K562 (cell line): Measurements from ENCODE around the gene HNRNPA2B1.

Source experiments
- BRCA1 ChIP-seq, 2 experiments: fragments of 450-650 bp in 1 of 2; sonication (generic) in 1 of 2; formaldehyde crosslinking in 1 of 2; IDR thresholded peaks; 2 replicates each; pipeline versions ENCODE4 v1.5.0 to v1.6.1; 2017 to 2020; ENCODE audit warnings: mild to moderate bottlenecking in 1 of 2, missing genetic modification reagents in 1 of 2
- BRD4 ChIP-seq: fragments of 200-600 bp; sonication (generic); IDR thresholded peaks from 2 replicates; pipeline ENCODE4 v1.6.1; 2017; ENCODE audit warnings: inconsistent platforms
- DPF2 ChIP-seq: fragments of 450-650 bp; IDR thresholded peaks from 2 replicates; pipeline ENCODE4 v1.6.1; 2016
- ELF1 ChIP-seq: fragments of 200-800 bp; sonication (Bioruptor generic); IDR thresholded peaks from 2 replicates; pipeline ENCODE4 v1.6.1; 2016; ENCODE audit warnings: missing genetic modification characterization, missing compliant biosample characterization
- EZH2 ChIP-seq: IDR thresholded peaks from 2 replicates; pipeline ENCODE4 v1.6.1; 2012; ENCODE audit warnings: low read depth, mild to moderate bottlenecking, inconsistent platforms, low read length, borderline replicate concordance
- JUNB ChIP-seq: fragments of 450-650 bp; formaldehyde crosslinking; conservative IDR thresholded peaks from 2 replicates; pipeline ENCODE4 v1.4.0; 2020; ENCODE audit warnings: mild to moderate bottlenecking
- MXI1 ChIP-seq: IDR thresholded peaks from 2 replicates; pipeline ENCODE4 v1.6.1; 2011; ENCODE audit warnings: low read depth, mild to moderate bottlenecking, improper control_type of control experiment, low read length
- PRPF4 ChIP-seq: fragments of 200-400 bp; formaldehyde crosslinking; IDR thresholded peaks from one replicate; pipeline ENCODE4 v1.6.1; 2017; ENCODE audit warnings: low read length, low read depth, mild to moderate bottlenecking; ENCODE audit not compliant: insufficient read depth, poor library complexity, severe bottlenecking
- ZNF253 ChIP-seq: fragments of 250-450 bp; sonication (Bioruptor Pico); conservative IDR thresholded peaks from 2 replicates; pipeline ENCODE4 v1.6.1; 2021; ENCODE audit warnings: mild to moderate bottlenecking
- ZZZ3 ChIP-seq: fragments of 450-650 bp; IDR thresholded peaks from 2 replicates; pipeline ENCODE4 v1.6.1; 2016; ENCODE audit warnings: antibody characterized with exemption, mild to moderate bottlenecking, moderate library complexity
- TF ChIP-seq, protein P1 (sequence below), 3 experiments: IDR thresholded peaks in 2 of 3; conservative IDR thresholded peaks in 1 of 3; 2 replicates each; pipeline ENCODE4 v1.5.1; 2011 to 2012; ENCODE audit warnings: low read length in 3 of 3, mild to moderate bottlenecking in 3 of 3, control low read depth in 2 of 3, improper control_type of control experiment in 1 of 3, inconsistent platforms in 1 of 3, low read depth in 1 of 3, mixed read lengths in 1 of 3, moderate library complexity in 1 of 3; ENCODE audit not compliant: insufficient read depth in 2 of 3
- TF ChIP-seq, protein P2 (sequence below): fragments of 250-450 bp; sonication (Bioruptor Pico); IDR thresholded peaks from 2 replicates; pipeline ENCODE4 v1.5.0; 2021
- TF ChIP-seq, protein P3 (sequence below), 2 experiments: IDR thresholded peaks; 2 replicates each; pipeline ENCODE4 v1.6.1; 2011; ENCODE audit warnings: borderline replicate concordance in 1 of 2, control low read depth in 1 of 2, low read depth in 1 of 2, low read length in 1 of 2, mild to moderate bottlenecking in 1 of 2, mixed read lengths in 1 of 2, moderate library complexity in 1 of 2; ENCODE audit not compliant: insufficient read depth in 1 of 2, insufficient read length in 1 of 2, poor library complexity in 1 of 2, severe bottlenecking in 1 of 2; ENCODE audit errors: extremely low read depth in 1 of 2
- TF ChIP-seq, protein P4 (sequence below): sonication (generic); formaldehyde crosslinking; IDR thresholded peaks from 2 replicates; pipeline ENCODE4 v1.9.0; 2022; ENCODE audit warnings: mild to moderate bottlenecking, missing genetic modification reagents

DNA sequence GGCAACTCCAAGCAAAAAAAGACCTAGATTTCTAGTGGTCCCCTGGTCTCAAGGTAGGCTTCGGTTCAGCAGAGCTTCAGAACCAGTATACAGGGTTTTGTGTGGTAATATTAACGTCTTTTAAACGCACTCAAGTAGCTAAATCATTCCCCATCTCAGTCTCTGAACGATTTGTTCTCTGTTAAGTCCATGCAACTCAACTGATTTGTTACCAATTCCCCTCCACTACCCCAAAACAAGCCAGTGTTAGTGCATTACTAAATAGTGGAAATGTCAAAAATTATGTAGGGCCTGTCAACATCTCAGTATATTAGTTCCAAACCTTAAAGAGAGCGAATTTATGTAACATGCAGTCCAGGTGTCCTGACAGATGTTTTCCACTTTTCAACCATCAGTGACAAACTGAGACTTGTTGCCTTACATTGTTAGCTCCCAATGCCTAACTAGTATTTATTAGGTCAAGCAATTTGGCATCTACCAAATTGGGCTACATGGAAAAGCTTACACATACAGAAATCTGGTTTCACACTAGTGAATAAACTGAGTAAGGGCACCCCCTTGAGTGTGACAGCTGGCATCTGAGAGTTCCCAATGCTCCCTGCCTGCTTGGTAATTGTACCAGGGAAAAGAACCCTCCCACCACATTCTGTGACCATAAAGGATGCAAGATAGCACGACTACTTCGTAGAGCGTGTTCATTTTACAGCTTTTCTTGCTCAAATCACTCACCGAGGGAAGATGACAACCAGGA is 12.2 kb downstream of the HNRNPA2B1 start:
- TF ChIP-seq BRCA1 (IDR thresholded peaks at IDR 0.05) (no peak), BRCA1 (CRISPR knock-in tag; IDR thresholded peaks at IDR 0.05) (no peak), PRPF4 (no peak), ZZZ3 (no peak), MXI1 (0 out of 2 replicates have a peak, but pooled peaks have one; percentile 10), ZNF253 (CRISPR knock-in tag) (peak; percentile 12), JUNB (CRISPR knock-in tag) (no peak), ELF1 (tag) (no peak), DPF2 (no peak), BRD4 (no peak), EZH2 (no peak)
- TF ChIP-seq, protein P1, sequence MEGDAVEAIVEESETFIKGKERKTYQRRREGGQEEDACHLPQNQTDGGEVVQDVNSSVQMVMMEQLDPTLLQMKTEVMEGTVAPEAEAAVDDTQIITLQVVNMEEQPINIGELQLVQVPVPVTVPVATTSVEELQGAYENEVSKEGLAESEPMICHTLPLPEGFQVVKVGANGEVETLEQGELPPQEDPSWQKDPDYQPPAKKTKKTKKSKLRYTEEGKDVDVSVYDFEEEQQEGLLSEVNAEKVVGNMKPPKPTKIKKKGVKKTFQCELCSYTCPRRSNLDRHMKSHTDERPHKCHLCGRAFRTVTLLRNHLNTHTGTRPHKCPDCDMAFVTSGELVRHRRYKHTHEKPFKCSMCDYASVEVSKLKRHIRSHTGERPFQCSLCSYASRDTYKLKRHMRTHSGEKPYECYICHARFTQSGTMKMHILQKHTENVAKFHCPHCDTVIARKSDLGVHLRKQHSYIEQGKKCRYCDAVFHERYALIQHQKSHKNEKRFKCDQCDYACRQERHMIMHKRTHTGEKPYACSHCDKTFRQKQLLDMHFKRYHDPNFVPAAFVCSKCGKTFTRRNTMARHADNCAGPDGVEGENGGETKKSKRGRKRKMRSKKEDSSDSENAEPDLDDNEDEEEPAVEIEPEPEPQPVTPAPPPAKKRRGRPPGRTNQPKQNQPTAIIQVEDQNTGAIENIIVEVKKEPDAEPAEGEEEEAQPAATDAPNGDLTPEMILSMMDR (IDR thresholded peaks at IDR 0.05 in 2 of 3, conservative IDR thresholded peaks at IDR 0.05 in 1 of 3; ENCODE audit: insufficient read depth in 2 of 3, low read depth in 1 of 3, low read length in 3 of 3), result no peak; a peak in 1 of 6 replicates
- TF ChIP-seq, protein P2, sequence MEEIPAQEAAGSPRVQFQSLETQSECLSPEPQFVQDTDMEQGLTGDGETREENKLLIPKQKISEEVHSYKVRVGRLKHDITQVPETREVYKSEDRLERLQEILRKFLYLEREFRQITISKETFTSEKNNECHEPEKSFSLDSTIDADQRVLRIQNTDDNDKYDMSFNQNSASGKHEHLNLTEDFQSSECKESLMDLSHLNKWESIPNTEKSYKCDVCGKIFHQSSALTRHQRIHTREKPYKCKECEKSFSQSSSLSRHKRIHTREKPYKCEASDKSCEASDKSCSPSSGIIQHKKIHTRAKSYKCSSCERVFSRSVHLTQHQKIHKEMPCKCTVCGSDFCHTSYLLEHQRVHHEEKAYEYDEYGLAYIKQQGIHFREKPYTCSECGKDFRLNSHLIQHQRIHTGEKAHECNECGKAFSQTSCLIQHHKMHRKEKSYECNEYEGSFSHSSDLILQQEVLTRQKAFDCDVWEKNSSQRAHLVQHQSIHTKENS (CRISPR knock-in tag), result no peak; the same call in 1 of the 2 replicates
- TF ChIP-seq, protein P3, sequence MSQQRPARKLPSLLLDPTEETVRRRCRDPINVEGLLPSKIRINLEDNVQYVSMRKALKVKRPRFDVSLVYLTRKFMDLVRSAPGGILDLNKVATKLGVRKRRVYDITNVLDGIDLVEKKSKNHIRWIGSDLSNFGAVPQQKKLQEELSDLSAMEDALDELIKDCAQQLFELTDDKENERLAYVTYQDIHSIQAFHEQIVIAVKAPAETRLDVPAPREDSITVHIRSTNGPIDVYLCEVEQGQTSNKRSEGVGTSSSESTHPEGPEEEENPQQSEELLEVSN (IDR thresholded peaks at IDR 0.05; ENCODE audit: borderline replicate concordance in 1 of 2, extremely low read depth in 1 of 2, insufficient read depth in 1 of 2, insufficient read length in 1 of 2, low read depth in 1 of 2, low read length in 1 of 2, poor library complexity in 1 of 2, severe bottlenecking in 1 of 2), result no peak
- TF ChIP-seq, protein P4, sequence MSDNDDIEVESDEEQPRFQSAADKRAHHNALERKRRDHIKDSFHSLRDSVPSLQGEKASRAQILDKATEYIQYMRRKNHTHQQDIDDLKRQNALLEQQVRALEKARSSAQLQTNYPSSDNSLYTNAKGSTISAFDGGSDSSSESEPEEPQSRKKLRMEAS (CRISPR knock-in tag), result no peak
